HEK293 (cell line): ENCODE data around the gene FRY.

Experiments used
- CTCF ChIA-PET: fragments of 350-600 bp; formaldehyde crosslinking; extraction: SDS; loops from one replicate; lab custom pipeline; 2021; ENCODE audit warnings: antibody characterized with exemption; lab: Yijun Ruan, JAX
- POLR2A ChIA-PET: fragments of 300-600 bp; formaldehyde crosslinking; extraction: SDS; loops from one replicate; lab custom pipeline; 2020; ENCODE audit warnings: antibody characterized with exemption, inconsistent platforms; lab: Yijun Ruan, JAX
- H3K27ac ChIP-seq: fragments of 200-500 bp; sonication (Bioruptor generic); 2 replicates; pipeline ENCODE4 v1.5.1; 2014; ENCODE audit warnings: low read depth, low read length, control low read depth, inconsistent platforms; ENCODE audit errors: extremely low read depth
- H3K36me3 ChIP-seq, 2 experiments: fragments of 200-500 bp in 1 of 2; sonication (Bioruptor generic) in 1 of 2; 1 replicate in 1 of 2; 2 replicates in 1 of 2; pipeline ENCODE4 v1.5.1; 2014 to 2017; ENCODE audit warnings: inconsistent platforms in 2 of 2, low read length in 2 of 2; ENCODE audit not compliant: control insufficient read depth in 2 of 2, insufficient read depth in 1 of 2
- H3K4me1 ChIP-seq: fragments of 200-500 bp; sonication (Bioruptor generic); 2 replicates; pipeline ENCODE4 v1.5.1; 2014; ENCODE audit warnings: mild to moderate bottlenecking, low read length, inconsistent platforms; ENCODE audit not compliant: control insufficient read depth, insufficient read depth
- H3K4me3 ChIP-seq: 2 replicates; pipeline ENCODE4 v1.5.1; 2011; ENCODE audit warnings: low read depth, mild to moderate bottlenecking, control low read depth, low read length, moderate library complexity
- H3K9me3 ChIP-seq: fragments of 200-500 bp; sonication (Bioruptor generic); 2 replicates; pipeline ENCODE4 v1.5.1; 2014; ENCODE audit warnings: low read depth, low read length, inconsistent platforms; ENCODE audit not compliant: control insufficient read depth, insufficient read depth
- ELK4 ChIP-seq: IDR thresholded peaks from 2 replicates; pipeline ENCODE4 v1.6.1; 2011; ENCODE audit warnings: mild to moderate bottlenecking, low read depth, low read length, borderline replicate concordance
- KLF1 ChIP-seq: fragments of 450-650 bp; formaldehyde crosslinking; IDR thresholded peaks from 2 replicates; pipeline ENCODE4 v1.5.1; 2016; ENCODE audit warnings: missing biosample characterization, missing genetic modification characterization
- SCRT2 ChIP-seq: fragments of 450-650 bp; formaldehyde crosslinking; IDR thresholded peaks from 2 replicates; pipeline ENCODE4 v1.5.1; 2016; ENCODE audit warnings: missing biosample characterization, missing genetic modification characterization
- ZBTB21 ChIP-seq: fragments of 450-650 bp; formaldehyde crosslinking; IDR thresholded peaks from 2 replicates; pipeline ENCODE4 v1.5.1; 2017; ENCODE audit warnings: missing biosample characterization, missing genetic modification characterization
- ZNF138 ChIP-seq: fragments of 450-650 bp; formaldehyde crosslinking; IDR thresholded peaks from 2 replicates; pipeline ENCODE4 v1.5.1; 2016; ENCODE audit warnings: missing biosample characterization, missing genetic modification characterization, borderline replicate concordance
- ZNF19 ChIP-seq: fragments of 450-650 bp; formaldehyde crosslinking; IDR thresholded peaks from 2 replicates; pipeline ENCODE4; 2016; ENCODE audit warnings: missing biosample characterization, missing genetic modification characterization, low read depth
- ZNF211 ChIP-seq: fragments of 450-650 bp; formaldehyde crosslinking; IDR thresholded peaks from 2 replicates; pipeline ENCODE4 v1.5.1; 2016; ENCODE audit warnings: low read depth, missing biosample characterization, missing genetic modification characterization
- ZNF23 ChIP-seq: fragments of 450-650 bp; formaldehyde crosslinking; IDR thresholded peaks from 2 replicates; pipeline ENCODE4 v1.5.1; 2016; ENCODE audit warnings: missing biosample characterization, missing genetic modification characterization, borderline replicate concordance
- ZNF366 ChIP-seq: fragments of 450-650 bp; formaldehyde crosslinking; conservative IDR thresholded peaks from 2 replicates; pipeline ENCODE4 v1.5.1; 2016; ENCODE audit warnings: missing biosample characterization, missing genetic modification characterization
- ZNF548 ChIP-seq: fragments of 450-650 bp; formaldehyde crosslinking; IDR thresholded peaks from 2 replicates; pipeline ENCODE4 v1.5.1; 2016; ENCODE audit warnings: missing biosample characterization, missing genetic modification characterization
- ZNF555 ChIP-seq: fragments of 450-650 bp; formaldehyde crosslinking; conservative IDR thresholded peaks from 2 replicates; pipeline ENCODE4 v1.5.1; 2017; ENCODE audit warnings: missing biosample characterization, mild to moderate bottlenecking, missing genetic modification characterization, inconsistent platforms
- ZNF571 ChIP-seq: fragments of 450-650 bp; formaldehyde crosslinking; IDR thresholded peaks from 2 replicates; pipeline ENCODE4 v1.5.0; 2017; ENCODE audit warnings: missing biosample characterization, missing genetic modification characterization
- ZNF600 ChIP-seq: fragments of 450-650 bp; formaldehyde crosslinking; IDR thresholded peaks from 2 replicates; pipeline ENCODE4 v1.5.1; 2016; ENCODE audit warnings: missing biosample characterization, missing genetic modification characterization
- ZNF610 ChIP-seq: fragments of 450-650 bp; formaldehyde crosslinking; IDR thresholded peaks from 2 replicates; pipeline ENCODE4 v1.5.1; 2016; ENCODE audit warnings: missing biosample characterization, missing genetic modification characterization, borderline replicate concordance
- ZNF626 ChIP-seq: fragments of 450-650 bp; sonication (Bioruptor Pico); formaldehyde crosslinking; IDR thresholded peaks from 2 replicates; pipeline ENCODE4 v1.5.1; 2018; ENCODE audit warnings: missing biosample characterization, missing genetic modification characterization, inconsistent platforms
- ZNF777 ChIP-seq: fragments of 450-650 bp; formaldehyde crosslinking; IDR thresholded peaks from 2 replicates; pipeline ENCODE4 v1.5.1; 2017; ENCODE audit warnings: missing biosample characterization, missing genetic modification characterization, borderline replicate concordance
- ZNF843 ChIP-seq: fragments of 450-650 bp; formaldehyde crosslinking; IDR thresholded peaks from 2 replicates; pipeline ENCODE4 v1.5.1; 2016; ENCODE audit warnings: missing biosample characterization, missing genetic modification characterization
- ZSCAN16 ChIP-seq: fragments of 450-650 bp; formaldehyde crosslinking; IDR thresholded peaks from 2 replicates; pipeline ENCODE4 v1.5.1; 2016; ENCODE audit warnings: missing biosample characterization, missing genetic modification characterization
- ZSCAN23 ChIP-seq: fragments of 450-650 bp; formaldehyde crosslinking; IDR thresholded peaks from 2 replicates; pipeline ENCODE4 v1.5.1; 2016; ENCODE audit warnings: missing biosample characterization, missing genetic modification characterization
- ZSCAN5A ChIP-seq: fragments of 450-650 bp; formaldehyde crosslinking; IDR thresholded peaks from 2 replicates; pipeline ENCODE4 v1.5.1; 2016; ENCODE audit warnings: missing biosample characterization, missing genetic modification characterization
- ZXDB ChIP-seq: fragments of 450-650 bp; formaldehyde crosslinking; IDR thresholded peaks from 2 replicates; pipeline ENCODE4 v1.5.1; 2016; ENCODE audit warnings: missing biosample characterization, missing genetic modification characterization
- TF ChIP-seq, protein P1 (sequence below): fragments of 450-650 bp; formaldehyde crosslinking; IDR thresholded peaks from 2 replicates; pipeline ENCODE4 v1.5.1; 2016; ENCODE audit warnings: missing biosample characterization, missing genetic modification characterization
- TF ChIP-seq, protein P2 (sequence below): sonication (generic); formaldehyde crosslinking; IDR thresholded peaks from 2 replicates; pipeline ENCODE4 v1.8.1; 2022; ENCODE audit warnings: mild to moderate bottlenecking, moderate library complexity, missing genetic modification reagents
- TF ChIP-seq, protein P3 (sequence below): fragments of 450-650 bp; formaldehyde crosslinking; conservative IDR thresholded peaks from 2 replicates; pipeline ENCODE4 v1.5.1; 2016; ENCODE audit warnings: low read depth, missing biosample characterization, missing genetic modification characterization

The FRY gene

GRCh38 chr13:32262619-32263018 lies 231.0 kb downstream of the FRY start:
- H3K27ac ChIP-seq = no peak overlapping the region
- ChIA-PET CTCF (interaction anchor here (0.9 kb wide), 1 partner anchor 17 kb away, joined by 3 read pairs; no protein-coding TSS in a partner anchor), POLR2A (no interaction called here)

GRCh38 chr13:32264407-32264806 lies 232.8 kb downstream of the FRY start:
- H3K4me1 ChIP-seq = no peaks in the 10 kb centered on the region
- CTCF ChIA-PET = no interaction called here
- POLR2A ChIA-PET = no interaction called here
- no peaks in the 10 kb centered on the region for H3K9me3 ChIP-seq
- H3K4me3 ChIP-seq = no peak overlapping the region
- no peak overlapping the region for H3K27ac ChIP-seq
- no peaks in the 10 kb centered on the region for H3K36me3 ChIP-seq
- TF ChIP-seq ZNF571 = no peak
- TF ChIP-seq ZNF548 (tag by site-specific recombination) = no peak

More at GRCh38 chr13:32262619-32263018, 231.0 kb downstream of the FRY start:
- no peaks in the 10 kb centered on the region for H3K4me1 ChIP-seq
- H3K9me3 ChIP-seq = no peaks in the 10 kb centered on the region
- no peaks in the 10 kb centered on the region for H3K36me3 ChIP-seq
- no peak overlapping the region for H3K4me3 ChIP-seq
- no peak for TF ChIP-seq ZNF138
- no peak for TF ChIP-seq ZNF19 (tag by site-specific recombination)
- no peak for TF ChIP-seq ZNF626 (tag by site-specific recombination)
- no peak for TF ChIP-seq ZXDB (tag by site-specific recombination)
- TF ChIP-seq SCRT2 (tag by site-specific recombination) = no peak
- no peak for TF ChIP-seq ZNF23
- TF ChIP-seq, protein P1, sequence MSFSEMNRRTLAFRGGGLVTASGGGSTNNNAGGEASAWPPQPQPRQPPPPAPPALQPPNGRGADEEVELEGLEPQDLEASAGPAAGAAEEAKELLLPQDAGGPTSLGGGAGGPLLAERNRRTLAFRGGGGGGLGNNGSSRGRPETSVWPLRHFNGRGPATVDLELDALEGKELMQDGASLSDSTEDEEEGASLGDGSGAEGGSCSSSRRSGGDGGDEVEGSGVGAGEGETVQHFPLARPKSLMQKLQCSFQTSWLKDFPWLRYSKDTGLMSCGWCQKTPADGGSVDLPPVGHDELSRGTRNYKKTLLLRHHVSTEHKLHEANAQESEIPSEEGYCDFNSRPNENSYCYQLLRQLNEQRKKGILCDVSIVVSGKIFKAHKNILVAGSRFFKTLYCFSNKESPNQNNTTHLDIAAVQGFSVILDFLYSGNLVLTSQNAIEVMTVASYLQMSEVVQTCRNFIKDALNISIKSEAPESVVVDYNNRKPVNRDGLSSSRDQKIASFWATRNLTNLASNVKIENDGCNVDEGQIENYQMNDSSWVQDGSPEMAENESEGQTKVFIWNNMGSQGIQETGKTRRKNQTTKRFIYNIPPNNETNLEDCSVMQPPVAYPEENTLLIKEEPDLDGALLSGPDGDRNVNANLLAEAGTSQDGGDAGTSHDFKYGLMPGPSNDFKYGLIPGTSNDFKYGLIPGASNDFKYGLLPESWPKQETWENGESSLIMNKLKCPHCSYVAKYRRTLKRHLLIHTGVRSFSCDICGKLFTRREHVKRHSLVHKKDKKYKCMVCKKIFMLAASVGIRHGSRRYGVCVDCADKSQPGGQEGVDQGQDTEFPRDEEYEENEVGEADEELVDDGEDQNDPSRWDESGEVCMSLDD (tag by site-specific recombination) = no peak
- no peak for TF ChIP-seq ZNF610 (tag by site-specific recombination)
- no peak for TF ChIP-seq ZNF555
- TF ChIP-seq ZNF211 (tag by site-specific recombination) = no peak

DNA sequence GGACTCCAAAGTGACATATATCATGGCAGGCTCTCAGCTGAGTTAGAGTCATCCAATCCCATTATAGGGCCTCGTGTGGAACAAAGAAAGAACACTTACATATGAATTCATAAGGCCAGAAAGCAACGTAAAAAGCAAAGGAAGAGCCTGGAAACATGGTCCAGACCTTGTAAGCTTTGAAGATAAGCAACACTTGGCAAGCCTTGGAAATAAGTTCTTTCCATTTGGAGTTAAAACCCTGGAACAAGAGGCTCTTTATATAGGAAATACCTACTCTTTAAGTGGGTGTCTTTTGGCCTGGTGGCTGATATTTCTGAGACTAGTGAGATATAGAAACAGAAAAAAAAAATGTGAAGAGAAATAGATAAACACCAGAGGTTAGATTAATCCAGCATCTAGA lies 234.2 kb downstream of the FRY start:
- Histone ChIP-seq H3K36me3 (no peaks in the 10 kb centered on the region), H3K27ac (no peak overlapping the region), H3K4me1 (no peaks in the 10 kb centered on the region), H3K9me3 (no peaks in the 10 kb centered on the region), H3K4me3 (no peak overlapping the region)
- CTCF ChIA-PET = no interaction called here
- POLR2A ChIA-PET = no interaction called here
- TF ChIP-seq ELK4 (no peak), ZNF366 (tag by site-specific recombination) (no peak), ZBTB21 (tag by site-specific recombination) (no peak), ZSCAN16 (tag by site-specific recombination) (no peak), ZSCAN5A (no peak), KLF1 (no peak), ZNF600 (no peak), ZSCAN23 (tag by site-specific recombination) (no peak), ZNF843 (tag by site-specific recombination) (no peak), ZNF777 (tag by site-specific recombination) (no peak)
- TF ChIP-seq, protein P2, sequence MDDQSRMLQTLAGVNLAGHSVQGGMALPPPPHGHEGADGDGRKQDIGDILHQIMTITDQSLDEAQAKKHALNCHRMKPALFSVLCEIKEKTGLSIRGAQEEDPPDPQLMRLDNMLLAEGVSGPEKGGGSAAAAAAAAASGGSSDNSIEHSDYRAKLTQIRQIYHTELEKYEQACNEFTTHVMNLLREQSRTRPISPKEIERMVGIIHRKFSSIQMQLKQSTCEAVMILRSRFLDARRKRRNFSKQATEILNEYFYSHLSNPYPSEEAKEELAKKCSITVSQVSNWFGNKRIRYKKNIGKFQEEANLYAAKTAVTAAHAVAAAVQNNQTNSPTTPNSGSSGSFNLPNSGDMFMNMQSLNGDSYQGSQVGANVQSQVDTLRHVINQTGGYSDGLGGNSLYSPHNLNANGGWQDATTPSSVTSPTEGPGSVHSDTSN = no peak
- TF ChIP-seq, protein P3, sequence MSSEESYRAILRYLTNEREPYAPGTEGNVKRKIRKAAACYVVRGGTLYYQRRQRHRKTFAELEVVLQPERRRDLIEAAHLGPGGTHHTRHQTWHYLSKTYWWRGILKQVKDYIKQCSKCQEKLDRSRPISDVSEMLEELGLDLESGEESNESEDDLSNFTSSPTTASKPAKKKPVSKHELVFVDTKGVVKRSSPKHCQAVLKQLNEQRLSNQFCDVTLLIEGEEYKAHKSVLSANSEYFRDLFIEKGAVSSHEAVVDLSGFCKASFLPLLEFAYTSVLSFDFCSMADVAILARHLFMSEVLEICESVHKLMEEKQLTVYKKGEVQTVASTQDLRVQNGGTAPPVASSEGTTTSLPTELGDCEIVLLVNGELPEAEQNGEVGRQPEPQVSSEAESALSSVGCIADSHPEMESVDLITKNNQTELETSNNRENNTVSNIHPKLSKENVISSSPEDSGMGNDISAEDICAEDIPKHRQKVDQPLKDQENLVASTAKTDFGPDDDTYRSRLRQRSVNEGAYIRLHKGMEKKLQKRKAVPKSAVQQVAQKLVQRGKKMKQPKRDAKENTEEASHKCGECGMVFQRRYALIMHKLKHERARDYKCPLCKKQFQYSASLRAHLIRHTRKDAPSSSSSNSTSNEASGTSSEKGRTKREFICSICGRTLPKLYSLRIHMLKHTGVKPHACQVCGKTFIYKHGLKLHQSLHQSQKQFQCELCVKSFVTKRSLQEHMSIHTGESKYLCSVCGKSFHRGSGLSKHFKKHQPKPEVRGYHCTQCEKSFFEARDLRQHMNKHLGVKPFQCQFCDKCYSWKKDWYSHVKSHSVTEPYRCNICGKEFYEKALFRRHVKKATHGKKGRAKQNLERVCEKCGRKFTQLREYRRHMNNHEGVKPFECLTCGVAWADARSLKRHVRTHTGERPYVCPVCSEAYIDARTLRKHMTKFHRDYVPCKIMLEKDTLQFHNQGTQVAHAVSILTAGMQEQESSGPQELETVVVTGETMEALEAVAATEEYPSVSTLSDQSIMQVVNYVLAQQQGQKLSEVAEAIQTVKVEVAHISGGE (tag by site-specific recombination) = no peak
